Upper lobe of left lung (tissue), 6 donors: ENCODE measurements around the gene MAMDC2. TPM values are rescaled to one million over a fixed set of nuclear protein-coding genes. Genes with fewer than 3 reads are reported as not detected.

Source experiments
- ATAC-seq, 2 donors: fragments of 200-7000 bp; cut with Tn5 transposase; one replicate each; pipeline ENCODE4 v1.9.1; 2022; ENCODE audit warnings: mild to moderate bottlenecking in 2 of 2, moderate library complexity in 2 of 2; ENCODE audit not compliant: low FRiP score in 2 of 2
- DNase-seq, 2 donors: peaks; one replicate each; pipeline ENCODE4 v3.0.0-alpha.2; 2019 to 2020
- H3K27ac ChIP-seq, 4 donors: fragments of 200-600 bp; sonication (generic); one replicate each; pipeline ENCODE4 v1.5.1; 2016 to 2019
- H3K27me3 ChIP-seq, 4 donors: fragments of 200-600 bp; sonication (generic); one replicate each; pipeline ENCODE4 v1.5.1; 2017 to 2019
- H3K36me3 ChIP-seq, 4 donors: fragments of 200-600 bp; sonication (generic); one replicate each; pipeline ENCODE4 v1.5.1; 2016 to 2019
- H3K4me1 ChIP-seq, 4 donors: fragments of 200-600 bp; sonication (generic); one replicate each; pipeline ENCODE4 v1.5.1; 2018 to 2019
- H3K4me3 ChIP-seq, 4 donors: fragments of 200-600 bp; sonication (generic); one replicate each; pipeline ENCODE4 v1.5.1; 2017 to 2019; ENCODE audit warnings: mild to moderate bottlenecking in 2 of 4, moderate library complexity in 1 of 4
- H3K9me3 ChIP-seq, 4 donors: fragments of 200-600 bp; sonication (generic); one replicate each; pipeline ENCODE4 v1.5.1; 2018 to 2019
- CTCF ChIP-seq, 6 experiments: fragments of 450-650 bp in 4 of 6; fragments of 200-600 bp in 2 of 6; sonication (generic) in 2 of 6; IDR thresholded peaks; one replicate each; pipeline ENCODE4 v1.5.1; 2016 to 2019; ENCODE audit warnings: antibody characterized with exemption in 6 of 6
- EP300 ChIP-seq, 4 donors: sonication (generic); formaldehyde crosslinking; IDR thresholded peaks; one replicate each; pipeline ENCODE4 v1.5.1; 2017; ENCODE audit warnings: antibody characterized with exemption in 4 of 4, control low read depth in 2 of 4
- POLR2A ChIP-seq, 4 donors: fragments of 450-650 bp; IDR thresholded peaks; one replicate each; pipeline ENCODE4 v1.5.1; 2016 to 2017; ENCODE audit warnings: antibody characterized with exemption in 4 of 4, mild to moderate bottlenecking in 2 of 4
- POLR2AphosphoS5 ChIP-seq, 2 donors: sonication (generic); formaldehyde crosslinking; IDR thresholded peaks; one replicate each; pipeline ENCODE4 v1.5.1; 2017; ENCODE audit warnings: antibody characterized with exemption in 2 of 2
- WGBS, 2 donors: methylation state at CpG; one replicate each; pipeline ENCODE4 v1.1.5; 2017 to 2018; 5-methylcytosine and 5-hydroxymethylcytosine counted together
- total RNA-seq, 6 donors: library from RNA; depleted of rRNA in 4 of 6; stranded (reverse); fragments of >200 nt in 4 of 6; gene quantifications; one replicate each; pipeline versions ENCODE4 v1.1.0 to v1.2.1, GENCODE V29; 2016 to 2021
- donor health status: DM: no; HTN: no; CAD: no; lungs with moderate emphysema.
- donor health status: DM: no; HTN: yes; CAD: no; lungs with severe emphysema.

The MAMDC2 gene
- total RNA-seq, 6 donors from 2014 or later: 26.5 to 50.1 (median 46.5) TPM

- peaks cover 13 to 39% (median 27%) of the 10 kb centered on the region in 4 donors for H3K4me1 ChIP-seq
- H3K4me3 ChIP-seq: peak overlapping the region in 3 of 4 donors; percentile 38 to 57 (median 51)
- ATAC-seq (peak in 1 of 2 donors; percentile 54), DNase-seq (peak; percentile 11 to 32)
- H3K9me3 ChIP-seq: no peaks in the 10 kb centered on the region
- 41 to 46% methylated on average over 5 to 7 of the region's 7 CpGs for WGBS, 2 donors
- peak overlapping the region in 3 of 4 donors; percentile 7 to 76 (median 63) for H3K27ac ChIP-seq
- peaks cover 0 to 5% (median 0%) of the 10 kb centered on the region in 4 donors for H3K27me3 ChIP-seq
- no peaks in the 10 kb centered on the region for H3K36me3 ChIP-seq
- no peak for TF ChIP-seq EP300 (IDR thresholded peaks at IDR 0.05)
- no peak for TF ChIP-seq POLR2AphosphoS5 (IDR thresholded peaks at IDR 0.05)
- no peak for TF ChIP-seq CTCF (IDR thresholded peaks at IDR 0.05)
- no peak for TF ChIP-seq POLR2A (IDR thresholded peaks at IDR 0.05)
Measured at GRCh38 chr9:70046274-70047070, 2.8 kb downstream of the MAMDC2 start.

DNA sequence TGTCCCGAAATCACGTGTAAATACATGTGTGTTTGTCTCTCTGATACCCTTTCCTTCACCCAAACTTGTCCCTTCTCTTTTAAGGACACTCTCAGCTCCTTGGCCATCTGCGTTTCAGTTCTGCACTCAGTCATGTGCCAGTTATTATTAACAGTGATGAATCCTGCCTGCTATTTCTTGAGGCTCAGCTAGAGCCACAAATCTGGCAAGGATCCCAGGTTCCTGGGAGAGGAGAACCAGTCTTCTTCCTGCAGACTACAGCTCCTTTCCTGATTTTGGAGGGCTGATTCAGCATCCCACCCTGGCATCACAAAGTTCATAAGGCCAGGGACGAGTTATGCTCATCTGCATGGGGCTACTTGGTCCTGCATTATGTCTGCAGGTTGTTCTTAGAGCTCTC is 5.6 kb downstream of the MAMDC2 start:
- DNase-seq (peak in 1 of 2 donors; percentile 49), ATAC-seq (peak in 1 of 2 donors; percentile 58)
- Histone ChIP-seq H3K27me3 (no peaks in the 10 kb centered on the region), H3K27ac (peak overlapping the region in 3 of 4 donors; percentile 7 to 52 (median 32)), H3K36me3 (no peaks in the 10 kb centered on the region), H3K4me3 (no peak overlapping the region), H3K9me3 (no peaks in the 10 kb centered on the region), H3K4me1 (peaks cover 1 to 40% (median 20%) of the 10 kb centered on the region in 4 donors)
- TF ChIP-seq EP300 (IDR thresholded peaks at IDR 0.05): no peak
- TF ChIP-seq POLR2AphosphoS5 (IDR thresholded peaks at IDR 0.05): no peak
- TF ChIP-seq CTCF (IDR thresholded peaks at IDR 0.05): no peak
- no peak for TF ChIP-seq POLR2A (IDR thresholded peaks at IDR 0.05)
- 43 to 46% methylated on average over 4 of the region's 4 CpGs for WGBS, 2 donors

DNA sequence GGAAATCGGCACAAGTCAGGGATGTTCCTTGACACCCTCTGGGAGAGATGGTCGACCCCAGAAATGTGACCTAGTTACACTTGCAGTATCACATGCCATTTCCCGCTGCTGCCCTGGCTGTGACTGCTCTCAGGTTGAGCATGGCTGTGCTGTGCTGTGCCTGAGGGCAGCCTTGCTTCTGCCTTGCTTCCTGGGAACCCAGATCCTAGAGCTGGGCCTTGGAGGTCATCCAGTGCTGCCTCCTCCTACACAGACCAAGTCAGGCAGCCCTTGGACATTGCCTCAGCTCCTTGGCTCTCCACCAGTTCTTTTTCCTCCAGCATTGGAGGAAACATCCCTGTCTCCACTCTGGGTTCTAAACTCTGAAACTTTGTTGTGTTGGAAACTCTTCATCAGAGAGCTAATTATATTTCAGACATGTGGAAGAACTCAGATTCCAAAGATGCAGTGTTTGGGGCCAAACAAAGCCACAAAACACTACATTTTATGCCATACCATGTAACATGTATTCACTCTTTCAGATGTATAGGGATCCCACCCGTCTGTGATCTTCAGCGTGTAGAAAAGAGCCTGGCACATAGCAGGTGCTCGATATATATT is 6.1 kb downstream of the MAMDC2 start:
- no peaks in the 10 kb centered on the region for H3K9me3 ChIP-seq
- H3K4me1 ChIP-seq: peaks cover 0 to 39% (median 18%) of the 10 kb centered on the region in 4 donors
- H3K27me3 ChIP-seq: no peaks in the 10 kb centered on the region
- H3K4me3 ChIP-seq: no peak overlapping the region
- no peaks in the 10 kb centered on the region for H3K36me3 ChIP-seq
- peak overlapping the region; percentile 7 to 52 (median 33) for H3K27ac ChIP-seq
- peak; percentile 74 to 85 for ATAC-seq
- WGBS, 2 donors: 54 to 62% methylated on average over 3 to 6 of the region's 6 CpGs
- TF ChIP-seq POLR2A (IDR thresholded peaks at IDR 0.05) (no peak), POLR2AphosphoS5 (IDR thresholded peaks at IDR 0.05) (peak in 1 of 2 donors; percentile 15)
- peak in 1 of 2 donors; percentile 36 for DNase-seq

GRCh38 chr9:70052768-70053167 is 9.1 kb downstream of the MAMDC2 start:
- no peaks in the 10 kb centered on the region for H3K36me3 ChIP-seq
- peak overlapping the region in 1 of 4 donors; percentile 8 for H3K27ac ChIP-seq
- no peaks in the 10 kb centered on the region for H3K9me3 ChIP-seq
- no peak overlapping the region for H3K4me3 ChIP-seq
- no peak for TF ChIP-seq POLR2A (IDR thresholded peaks at IDR 0.05)
- TF ChIP-seq POLR2AphosphoS5 (IDR thresholded peaks at IDR 0.05): no peak
- TF ChIP-seq EP300 (IDR thresholded peaks at IDR 0.05): no peak
- TF ChIP-seq CTCF (IDR thresholded peaks at IDR 0.05): no peak
- peaks cover 0 to 37% (median 14%) of the 10 kb centered on the region in 4 donors for H3K4me1 ChIP-seq
- no peak for DNase-seq
- 93 to 100% methylated on average over 1 of the region's 1 CpG for WGBS, 2 donors
- no peaks in the 10 kb centered on the region for H3K27me3 ChIP-seq
- ATAC-seq: no peak

GRCh38 chr9:70053864-70054263 is 10.2 kb downstream of the MAMDC2 start:
- no peaks in the 10 kb centered on the region for H3K36me3 ChIP-seq
- H3K27me3 ChIP-seq: no peaks in the 10 kb centered on the region
- no peak for TF ChIP-seq EP300 (IDR thresholded peaks at IDR 0.05)
- no peak for TF ChIP-seq POLR2AphosphoS5 (IDR thresholded peaks at IDR 0.05)
- no peak for TF ChIP-seq POLR2A (IDR thresholded peaks at IDR 0.05)
- no peak for TF ChIP-seq CTCF (IDR thresholded peaks at IDR 0.05)
- H3K27ac ChIP-seq: peak overlapping the region in 2 of 4 donors; percentile 8 to 46
- DNase-seq (no peak), ATAC-seq (no peak)
- H3K9me3 ChIP-seq: no peaks in the 10 kb centered on the region
- WGBS, 2 donors: 28 to 29% methylated on average over 2 of the region's 2 CpGs
- no peak overlapping the region for H3K4me3 ChIP-seq
- peaks cover 0 to 35% (median 9%) of the 10 kb centered on the region in 4 donors for H3K4me1 ChIP-seq
